Transverse colon (tissue), 4 donors: ENCODE data around the gene MC1R. TPM values are rescaled to one million over a fixed set of nuclear protein-coding genes. Genes with fewer than 3 reads are reported as not detected.

Source experiments
- DNase-seq: peaks from one replicate; pipeline ENCODE4 v3.0.0-alpha.2; 2019
- H3K27ac ChIP-seq, 4 donors: fragments of 200-600 bp; sonication (generic); 2 replicates each; pipeline ENCODE4 v1.5.1; 2016 to 2018; ENCODE audit warnings: inconsistent platforms in 4 of 4
- H3K27me3 ChIP-seq: fragments of 200-600 bp; sonication (generic); 2 replicates; pipeline ENCODE4 v1.5.1; 2017; ENCODE audit warnings: inconsistent platforms
- H3K36me3 ChIP-seq, 4 donors: fragments of 200-600 bp; sonication (generic); 2 replicates each; pipeline ENCODE4 v1.5.1; 2017 to 2019; ENCODE audit warnings: inconsistent platforms in 4 of 4
- H3K4me1 ChIP-seq, 4 donors: fragments of 200-600 bp; sonication (generic); 2 replicates each; pipeline ENCODE4 v1.5.1; 2017 to 2020; ENCODE audit warnings: inconsistent platforms in 4 of 4
- H3K4me3 ChIP-seq, 4 donors: fragments of 200-600 bp; sonication (generic); 1 replicate in 1 of 4; 2 replicates in 3 of 4; pipeline versions ENCODE4 v1.5.1 to v1.6.1; 2017 to 2019; ENCODE audit warnings: inconsistent platforms in 4 of 4
- H3K9me3 ChIP-seq, 2 donors: fragments of 200-600 bp; sonication (generic); 2 replicates each; pipeline ENCODE4 v1.5.1; 2017 to 2019; ENCODE audit warnings: inconsistent platforms in 2 of 2
- CTCF ChIP-seq, 5 experiments: fragments of 200-600 bp in 3 of 5; fragments of 450-650 bp in 2 of 5; sonication (generic) in 3 of 5; IDR thresholded peaks; 1 replicate in 2 of 5; 2 replicates in 3 of 5; pipeline ENCODE4 v1.5.1; 2016 to 2017; ENCODE audit warnings: antibody characterized with exemption in 5 of 5, inconsistent platforms in 3 of 5, mild to moderate bottlenecking in 2 of 5, moderate library complexity in 1 of 5
- EP300 ChIP-seq: sonication (generic); formaldehyde crosslinking; IDR thresholded peaks from one replicate; pipeline ENCODE4 v1.6.1; 2017; ENCODE audit warnings: antibody characterized with exemption, low read depth
- POLR2A ChIP-seq: fragments of 450-650 bp; IDR thresholded peaks from one replicate; pipeline ENCODE4 v1.6.1; 2016; ENCODE audit warnings: antibody characterized with exemption, mild to moderate bottlenecking, moderate library complexity
- POLR2AphosphoS5 ChIP-seq, 3 donors: sonication (generic); formaldehyde crosslinking; IDR thresholded peaks; one replicate each; pipeline ENCODE4 v1.6.1; 2016; ENCODE audit warnings: antibody characterized with exemption in 3 of 3
- WGBS, 2 donors: methylation state at CpG; one replicate each; pipeline ENCODE4 v1.1.5; 2018; ENCODE audit warnings: low coverage in 1 of 2; 5-methylcytosine and 5-hydroxymethylcytosine counted together
- in situ Hi-C, 4 donors: fragments of 200-750 bp; cut with MboI; loops; one replicate each; pipeline versions ENCODE4 v1.15.0 to v1.15.1; 2017; ENCODE audit warnings: low sequenced_read_pairs in 3 of 4, low pct_ligation_motif_present in 1 of 4, low pct_unique_long_range_greater_than_20kb in 1 of 4
- intact Hi-C: fragments of 100-400 bp; cut with DNase I; formaldehyde crosslinking; loops from one replicate; pipeline ENCODE4 v1.15.1; 2023; ENCODE audit warnings: low total_unique reads
- total RNA-seq, 4 donors: library from RNA; depleted of rRNA; stranded (reverse); fragments of >200 nt; gene quantifications; one replicate each; pipeline ENCODE4 v1.1.0, GENCODE V29; 2016

The MC1R gene
- total RNA-seq, 4 donors from 2014 or later: 2.9 to 7.2 (median 6.7) TPM

GRCh38 chr16:89890200-89890599 is 28.5 kb upstream of the MC1R start:
- intact Hi-C loops (no loop called here), in situ Hi-C loops (no loop called here)
- H3K27me3 ChIP-seq: no peaks in the 10 kb centered on the region
- no peak overlapping the region for H3K27ac ChIP-seq
- H3K9me3 ChIP-seq: no peaks in the 10 kb centered on the region
- TF ChIP-seq POLR2A: no peak
- TF ChIP-seq POLR2AphosphoS5 (IDR thresholded peaks at IDR 0.05): no peak
- H3K36me3 ChIP-seq: peaks cover 0 to 79% (median 35%) of the 10 kb centered on the region in 4 donors
- H3K4me1 ChIP-seq: no peaks in the 10 kb centered on the region
- no peak overlapping the region for H3K4me3 ChIP-seq
- DNase-seq: no peak
- WGBS, 2 donors: 79 to 90% methylated on average over 8 to 9 of the region's 9 CpGs

GRCh38 chr16:89890886-89891657 is 27.6 kb upstream of the MC1R start:
- WGBS, 2 donors: 84 to 98% methylated on average over 5 to 11 of the region's 16 CpGs
- intact Hi-C loops: no loop called here
- Histone ChIP-seq H3K4me3 (no peak overlapping the region), H3K36me3 (peaks cover 0 to 75% (median 31%) of the 10 kb centered on the region in 4 donors), H3K27ac (no peak overlapping the region), H3K27me3 (no peaks in the 10 kb centered on the region), H3K4me1 (no peaks in the 10 kb centered on the region), H3K9me3 (no peaks in the 10 kb centered on the region)
- TF ChIP-seq EP300 (no peak), POLR2A (no peak), CTCF (IDR thresholded peaks at IDR 0.05) (no peak), POLR2AphosphoS5 (IDR thresholded peaks at IDR 0.05) (no peak)
- in situ Hi-C loops: no loop called here
- no peak for DNase-seq

GRCh38 chr16:89892055-89892630 is 26.5 kb upstream of the MC1R start:
- Histone ChIP-seq H3K36me3 (peaks cover 0 to 72% (median 28%) of the 10 kb centered on the region in 4 donors), H3K27me3 (no peaks in the 10 kb centered on the region), H3K9me3 (no peaks in the 10 kb centered on the region), H3K27ac (no peak overlapping the region), H3K4me3 (no peak overlapping the region), H3K4me1 (no peaks in the 10 kb centered on the region)
- DNase-seq: no peak
- intact Hi-C loops: no loop called here
- TF ChIP-seq EP300 (no peak), POLR2AphosphoS5 (IDR thresholded peaks at IDR 0.05) (no peak), POLR2A (no peak), CTCF (IDR thresholded peaks at IDR 0.05) (no peak)
- WGBS, 2 donors: 96% methylated on average over 4 to 18 of the region's 18 CpGs
- in situ Hi-C loops: no loop called here

GRCh38 chr16:89892635-89893034 is 26.0 kb upstream of the MC1R start:
- Histone ChIP-seq H3K27ac (no peak overlapping the region), H3K27me3 (no peaks in the 10 kb centered on the region), H3K9me3 (no peaks in the 10 kb centered on the region), H3K36me3 (peaks cover 0 to 69% (median 28%) of the 10 kb centered on the region in 4 donors), H3K4me1 (no peaks in the 10 kb centered on the region), H3K4me3 (no peak overlapping the region)
- TF ChIP-seq CTCF (IDR thresholded peaks at IDR 0.05) (no peak), EP300 (no peak), POLR2A (no peak), POLR2AphosphoS5 (IDR thresholded peaks at IDR 0.05) (no peak)
- in situ Hi-C loops (no loop called here), intact Hi-C loops (no loop called here)
- 85 to 90% methylated on average over 7 of the region's 9 CpGs for WGBS, 2 donors
- DNase-seq: no peak
